Cardiac muscle cell (in vitro differentiated cells and primary cell): ENCODE results near the gene NPAS3. TPM values are rescaled to one million over a fixed set of nuclear protein-coding genes. Genes with fewer than 3 reads are reported as not detected.

Experiments used
- DNase-seq, 2 donors: peaks; one replicate each; pipeline versions ENCODE4 v3.0.0 to v3.0.0-alpha.2; 2010 to 2017; ENCODE audit warnings: low read depth in 1 of 2, low spot score in 1 of 2
- H3K27ac ChIP-seq: fragments of 200-600 bp; sonication (generic); 2 replicates; pipeline ENCODE4 v1.5.1; 2016
- H3K27me3 ChIP-seq: fragments of 200-600 bp; sonication (generic); 2 replicates; pipeline ENCODE4 v1.6.0; 2016; ENCODE audit warnings: control low read depth
- H3K36me3 ChIP-seq: fragments of 200-600 bp; sonication (generic); 2 replicates; pipeline ENCODE4 v1.5.1; 2016; ENCODE audit warnings: control low read depth
- H3K4me1 ChIP-seq: fragments of 200-600 bp; sonication (generic); 2 replicates; pipeline ENCODE4 v1.8.1; 2017; ENCODE audit warnings: low read depth, mild to moderate bottlenecking, mixed run types
- H3K4me3 ChIP-seq: fragments of 200-600 bp; sonication (generic); 2 replicates; pipeline ENCODE4 v1.5.1; 2016; ENCODE audit warnings: mild to moderate bottlenecking
- H3K9me3 ChIP-seq: fragments of 200-600 bp; sonication (generic); 2 replicates; pipeline ENCODE4 v1.5.1; 2017; ENCODE audit warnings: low read depth, mild to moderate bottlenecking, control low read depth
- CTCF ChIP-seq: IDR thresholded peaks from 2 replicates; pipeline ENCODE4 v1.5.1; 2012; ENCODE audit warnings: low read depth, mild to moderate bottlenecking, low read length
- polyA plus RNA-seq: library from polyadenylated mRNA; unstranded; fragments of >200 nt; fragmentation: Nextera tagmentation; extraction: Ambion mirVana; gene quantifications from 2 replicates; pipeline ENCODE4 v1.2.1, GENCODE V29; 2016
- total RNA-seq: library from RNA; depleted of rRNA; stranded (reverse); fragments of >200 nt; gene quantifications from 2 replicates; pipeline ENCODE4 v1.2.3, GENCODE V29; 2016

NPAS3 gene
- total and polyA plus RNA-seq, 2 experiments from 2014 or later = 0.18 TPM

DNA sequence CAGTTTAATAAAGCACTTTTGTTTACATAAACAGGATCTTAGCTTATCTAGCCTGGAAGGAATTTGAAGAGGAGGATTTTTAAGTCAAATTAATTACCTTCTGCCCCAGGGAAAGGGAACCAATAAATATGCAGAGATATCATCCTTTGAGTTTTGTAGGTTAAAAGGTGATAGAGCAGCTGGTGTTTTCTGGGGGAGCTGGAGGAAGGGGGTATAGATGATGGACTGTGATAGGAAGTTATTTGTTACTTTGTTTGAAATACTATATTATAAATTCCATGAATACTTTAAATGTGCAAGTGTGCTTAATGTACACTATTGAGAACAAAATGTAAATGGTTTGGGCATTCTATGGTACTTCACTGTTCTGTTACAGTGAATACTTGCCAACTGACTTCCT, 55.2 kb downstream of the NPAS3 start:
- no peaks in the 10 kb centered on the region for H3K36me3 ChIP-seq
- H3K4me3 ChIP-seq = no peak overlapping the region
- no peaks in the 10 kb centered on the region for H3K9me3 ChIP-seq
- H3K27ac ChIP-seq = no peak overlapping the region
- no peak for TF ChIP-seq CTCF
- no peaks in the 10 kb centered on the region for H3K27me3 ChIP-seq
- H3K4me1 ChIP-seq = no peaks in the 10 kb centered on the region
- no peak for DNase-seq

GRCh38 chr14:32996343-32996742, 57.7 kb downstream of the NPAS3 start:
- H3K36me3 ChIP-seq = no peaks in the 10 kb centered on the region
- TF ChIP-seq CTCF = no peak
- no peaks in the 10 kb centered on the region for H3K4me1 ChIP-seq
- no peaks in the 10 kb centered on the region for H3K27me3 ChIP-seq
- H3K27ac ChIP-seq = no peak overlapping the region
- H3K4me3 ChIP-seq = no peak overlapping the region
- no peaks in the 10 kb centered on the region for H3K9me3 ChIP-seq
- DNase-seq = no peak

- peak in 1 of 2 donors; percentile 29 for DNase-seq
Measured at GRCh38 chr14:32998433-32998832, 59.8 kb downstream of the NPAS3 start.

GRCh38 chr14:33009673-33010072, 71.0 kb downstream of the NPAS3 start:
- DNase-seq = no peak
- no peak for TF ChIP-seq CTCF
- Histone ChIP-seq H3K9me3 (no peaks in the 10 kb centered on the region), H3K4me1 (no peaks in the 10 kb centered on the region), H3K36me3 (no peaks in the 10 kb centered on the region), H3K27ac (no peak overlapping the region), H3K27me3 (no peaks in the 10 kb centered on the region), H3K4me3 (no peak overlapping the region)

More at GRCh38 chr14:32998433-32998832, 59.8 kb downstream of the NPAS3 start:
- Histone ChIP-seq H3K27me3 (peaks cover 3% of the 10 kb centered on the region), H3K27ac (no peak overlapping the region), H3K9me3 (no peaks in the 10 kb centered on the region), H3K4me1 (no peaks in the 10 kb centered on the region), H3K4me3 (no peak overlapping the region), H3K36me3 (no peaks in the 10 kb centered on the region)
- TF ChIP-seq CTCF = peak; percentile 58

DNA sequence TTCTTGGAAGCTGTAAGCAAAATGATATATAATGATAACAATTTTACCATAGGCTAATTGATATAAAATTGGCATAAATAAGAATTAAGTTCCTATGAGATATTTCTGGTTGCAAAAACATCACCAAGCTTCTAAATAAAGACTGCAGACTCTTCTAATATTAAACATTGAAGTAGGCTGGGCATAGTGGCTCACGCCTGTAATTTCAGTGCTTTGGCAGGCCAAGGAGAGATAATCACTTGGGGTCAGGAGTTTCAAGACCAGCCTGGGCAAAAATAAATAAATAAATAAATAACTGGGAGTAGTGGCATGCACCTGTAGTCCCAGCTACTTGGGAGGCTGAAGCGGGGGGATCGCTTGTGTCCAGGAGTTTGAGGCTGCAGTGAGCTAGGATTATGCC, 71.8 kb downstream of the NPAS3 start:
- Histone ChIP-seq H3K36me3 (no peaks in the 10 kb centered on the region), H3K4me1 (no peaks in the 10 kb centered on the region), H3K27ac (no peak overlapping the region), H3K27me3 (no peaks in the 10 kb centered on the region), H3K9me3 (no peaks in the 10 kb centered on the region), H3K4me3 (no peak overlapping the region)
- TF ChIP-seq CTCF = no peak
- no peak for DNase-seq

DNA sequence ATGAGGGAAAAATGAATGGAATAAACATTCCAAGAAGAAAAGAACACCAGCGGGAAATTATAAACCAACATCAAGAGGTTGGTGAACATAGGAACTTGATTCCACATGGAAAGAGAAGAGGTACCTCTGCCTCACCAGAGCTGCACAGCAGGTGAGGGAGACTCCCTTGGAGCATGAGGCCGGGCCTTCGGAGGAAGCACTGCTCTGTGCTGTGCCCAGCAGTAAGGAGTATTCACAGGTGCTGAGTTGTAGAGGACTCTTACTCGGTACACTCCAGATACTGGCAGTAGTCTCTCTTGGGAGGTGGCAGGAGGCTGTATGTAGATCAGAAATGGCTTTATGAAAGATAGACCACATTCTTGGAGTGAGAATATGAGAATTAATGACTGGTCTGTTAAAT, 76.0 kb downstream of the NPAS3 start:
- no peaks in the 10 kb centered on the region for H3K36me3 ChIP-seq

More for the DNA sequence above, 76.0 kb downstream of the NPAS3 start:
- TF ChIP-seq CTCF = no peak
- DNase-seq = no peak
- H3K27me3 ChIP-seq = no peaks in the 10 kb centered on the region
- H3K27ac ChIP-seq = no peak overlapping the region
- no peaks in the 10 kb centered on the region for H3K9me3 ChIP-seq
- H3K4me1 ChIP-seq = no peaks in the 10 kb centered on the region
- no peak overlapping the region for H3K4me3 ChIP-seq
